Retina (tissue), 1 donor: ENCODE measurements around the gene TMEM221.

Experiments used
- DNase-seq: peaks from one replicate; pipeline ENCODE4 v3.0.0-alpha.2; 2016

TMEM221 gene

DNA sequence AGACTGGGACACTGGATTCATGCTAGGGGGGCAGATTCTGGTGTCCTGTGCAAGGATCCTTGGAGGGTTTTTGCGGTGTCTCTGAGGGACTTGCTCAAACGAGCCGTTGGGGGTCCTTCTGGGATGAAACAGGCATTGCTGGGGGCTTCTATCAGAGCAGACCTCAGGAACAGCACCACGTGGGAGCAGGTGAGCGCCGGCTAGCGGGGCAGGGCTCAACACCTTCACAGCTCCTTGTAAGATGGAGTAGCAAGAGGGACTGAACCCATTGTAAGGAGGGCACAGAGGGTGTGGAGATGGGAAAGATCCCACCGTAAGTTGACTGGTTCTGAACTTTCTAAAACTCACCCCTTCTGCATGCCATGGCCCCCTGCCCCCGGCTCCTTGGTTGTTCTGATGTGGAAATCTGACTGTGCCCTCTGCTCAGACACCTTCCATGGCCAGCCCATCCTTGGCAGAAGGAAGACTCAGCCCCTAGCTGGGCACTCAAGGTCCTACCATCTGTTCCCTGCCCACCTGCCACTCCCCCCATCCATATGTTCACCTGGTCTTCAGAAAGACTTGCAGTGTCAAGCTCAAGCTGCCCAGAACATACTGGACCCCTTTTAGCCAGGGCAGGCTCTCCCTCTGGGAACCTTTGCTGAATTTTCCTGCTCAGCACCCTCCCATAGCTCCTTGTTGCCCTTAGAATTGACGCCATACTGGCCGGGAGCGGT, 23.1 kb upstream of the TMEM221 start:
- DNase-seq, result no peak

- peak; percentile 97 for DNase-seq
Observed at GRCh38 chr19:17470068-17470841, 21.8 kb upstream of the TMEM221 start, which contains the start of gene SLC27A1. Gene SLC27A1 (plus strand): TSS chr19:17470524. CDS start chr19:17470541, 17 bp downstream.

DNA sequence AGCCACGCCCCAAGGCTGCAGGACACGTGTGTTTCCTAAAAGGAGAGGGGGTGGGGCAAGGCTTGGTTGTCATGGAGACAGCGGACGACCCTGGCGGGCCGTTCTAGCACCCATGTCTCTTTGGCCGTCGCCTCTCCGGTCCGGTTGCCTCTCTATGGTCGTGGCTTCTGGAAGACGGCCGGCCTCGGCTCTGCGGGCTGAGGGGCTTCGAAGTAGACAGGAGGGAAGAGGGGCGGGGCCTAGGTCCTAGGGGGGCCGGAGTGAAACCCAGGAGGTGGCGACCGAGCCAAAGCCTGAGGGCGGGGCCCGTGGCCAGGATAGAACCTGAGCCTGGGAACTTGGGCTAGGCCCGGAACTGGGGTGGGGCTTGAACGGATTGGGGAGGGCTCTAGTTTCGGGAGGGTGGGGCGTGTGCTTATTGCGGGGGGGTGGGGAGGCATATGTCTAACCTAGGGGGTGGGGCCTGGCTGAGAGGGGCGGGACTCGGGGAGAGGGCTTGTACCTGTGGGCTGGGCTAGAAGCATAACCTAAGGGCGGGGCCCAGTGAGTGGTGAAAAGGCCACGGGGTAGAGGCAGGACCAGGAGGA, 21.1 kb upstream of the TMEM221 start:
- DNase-seq, result peak; percentile 86

DNA sequence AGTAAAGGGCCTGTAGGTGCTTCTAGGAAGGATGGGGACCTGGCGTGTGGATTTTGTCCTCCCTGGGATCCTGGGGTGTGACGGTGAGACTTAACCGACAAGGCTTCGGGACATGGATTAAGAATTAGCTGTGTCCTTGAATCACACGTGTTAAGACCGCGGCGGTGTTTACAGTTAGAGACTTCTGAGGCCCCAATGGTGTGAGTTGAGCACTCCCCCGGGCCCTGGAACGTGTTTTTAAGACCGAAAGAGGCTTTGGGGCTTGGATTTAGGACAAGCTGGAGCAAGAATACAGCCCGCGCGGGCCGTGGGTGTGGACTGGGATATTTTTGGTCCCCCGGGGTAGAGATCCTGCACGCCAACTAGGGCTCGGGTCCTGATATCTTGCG, 20.6 kb upstream of the TMEM221 start:
- DNase-seq, result no peak

GRCh38 chr19:17468302-17469091, 20.0 kb upstream of the TMEM221 start:
- no peak for DNase-seq

DNA sequence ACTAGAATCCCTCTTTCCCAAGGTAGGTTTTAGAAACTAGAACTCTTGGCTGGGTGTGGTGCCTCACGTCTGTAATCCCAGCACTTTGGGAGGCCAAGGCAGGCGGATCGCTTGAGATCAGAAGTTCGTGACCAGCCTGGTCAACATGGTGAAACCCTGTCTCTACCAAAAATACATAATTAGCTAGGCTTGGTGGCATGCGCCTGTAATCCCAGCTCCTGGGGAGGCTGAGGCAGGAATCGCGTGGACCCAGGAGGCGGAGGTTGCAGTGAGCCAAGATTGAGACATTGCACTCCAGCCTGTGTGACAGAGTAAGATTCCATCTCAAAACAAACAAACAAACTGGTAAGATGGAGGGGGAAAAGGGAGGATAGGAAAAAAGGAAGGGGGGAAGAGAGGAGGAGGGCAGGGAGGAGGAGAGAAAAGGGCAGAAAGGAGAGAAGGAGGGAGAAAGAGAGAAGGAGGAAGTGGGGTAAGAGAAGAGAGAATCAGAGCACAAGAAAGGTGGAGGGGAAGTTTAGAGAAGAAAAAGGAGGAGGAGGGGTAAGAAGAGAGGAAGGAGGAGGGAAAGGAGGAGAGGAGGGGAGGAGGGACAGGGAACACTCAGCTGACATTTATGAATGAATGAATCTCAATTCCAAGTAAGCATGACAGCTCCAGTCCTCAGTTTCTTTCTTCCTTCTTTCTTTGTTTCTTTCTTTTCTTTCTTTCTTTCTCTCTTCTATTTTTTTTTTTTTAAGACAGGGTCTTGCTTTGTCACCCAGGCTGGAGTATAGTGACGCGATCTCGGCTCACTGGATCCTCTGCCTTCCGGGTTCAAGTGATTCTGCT, 19.2 kb upstream of the TMEM221 start:
- no peak for DNase-seq

DNA sequence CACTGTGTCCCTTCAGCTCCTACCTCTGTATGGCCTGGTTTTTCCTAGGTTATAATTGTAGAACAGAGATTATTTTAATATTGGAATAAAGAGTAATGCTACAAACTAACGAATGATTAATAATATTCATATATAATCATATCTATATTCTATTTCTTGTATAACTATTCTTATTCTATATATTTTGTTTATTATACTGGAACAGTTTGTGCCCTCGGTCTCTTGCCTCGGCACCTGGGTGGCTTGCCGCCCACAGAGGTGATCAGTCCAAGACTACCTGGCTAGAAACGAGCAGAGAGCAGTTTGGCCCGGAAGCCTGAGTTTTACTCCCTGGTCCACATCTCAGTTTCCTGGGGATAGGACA, 18.0 kb upstream of the TMEM221 start:
- DNase-seq, result no peak

GRCh38 chr19:17460372-17461230, 12.1 kb upstream of the TMEM221 start, which contains the start of gene NXNL1:
Gene NXNL1 (minus strand): TSS chr19:17460926. CDS start chr19:17460869, 57 bp downstream.
- DNase-seq, result no peak

DNA sequence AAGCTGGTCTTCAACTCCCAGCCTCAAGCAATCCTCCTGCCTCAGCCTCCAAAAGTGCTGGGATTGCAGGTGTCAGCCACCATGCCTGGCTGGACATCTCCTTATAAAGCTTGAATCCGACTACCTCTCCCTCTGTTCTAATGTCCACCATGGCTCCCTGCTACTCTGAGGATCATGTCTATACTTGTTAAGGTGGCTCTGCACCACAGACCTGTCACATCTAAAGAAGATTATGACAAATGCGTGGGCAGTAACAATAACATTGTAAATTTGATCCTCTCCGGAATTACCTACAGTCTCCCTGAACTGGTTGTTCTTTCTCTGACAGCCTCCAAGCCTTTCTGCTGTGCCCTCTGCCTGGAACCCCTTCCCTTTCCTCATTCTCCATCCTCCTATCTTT, 10.5 kb upstream of the TMEM221 start:
- DNase-seq, result no peak

DNA sequence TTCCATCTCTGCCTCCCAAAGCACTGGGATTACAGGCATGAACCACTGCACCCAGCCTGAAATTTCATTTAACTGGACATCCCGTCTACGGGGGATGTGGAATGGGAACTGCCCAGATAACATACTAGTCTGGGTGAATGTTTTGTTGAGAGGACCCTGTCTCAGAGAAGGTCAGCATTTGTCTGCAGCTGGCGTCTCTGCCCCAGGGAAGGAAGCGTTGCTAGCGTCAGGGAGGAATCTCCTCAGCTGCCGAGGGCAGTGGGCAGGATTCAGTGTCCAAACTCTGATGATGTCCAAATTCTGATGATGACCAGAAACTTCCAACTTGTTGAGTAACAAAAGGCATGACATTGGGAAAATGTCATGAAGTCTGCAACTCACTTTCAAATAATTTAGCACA, 9.1 kb upstream of the TMEM221 start:
- no peak for DNase-seq

DNA sequence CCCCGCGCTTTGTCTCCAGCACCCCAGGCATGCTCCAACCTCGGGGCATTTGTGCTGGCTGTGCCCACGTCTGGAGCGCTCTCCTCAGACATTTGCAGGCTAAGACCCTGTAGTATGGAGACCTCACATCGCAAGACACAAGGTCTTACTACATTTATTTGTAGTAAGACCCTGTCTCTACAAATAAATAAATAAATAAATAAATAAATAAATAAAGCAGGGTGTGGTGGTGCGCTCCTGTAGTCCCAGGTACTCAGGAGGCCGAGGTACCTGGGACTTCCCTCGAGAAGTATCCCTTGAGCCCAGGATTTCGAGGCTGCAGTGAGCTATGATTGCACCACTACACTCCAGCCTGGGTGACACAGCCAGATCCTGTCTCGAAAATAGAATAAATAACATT, 7.7 kb upstream of the TMEM221 start:
- DNase-seq, result no peak

GRCh38 chr19:17455308-17456123, 7.0 kb upstream of the TMEM221 start:
- peak; percentile 48 for DNase-seq

DNA sequence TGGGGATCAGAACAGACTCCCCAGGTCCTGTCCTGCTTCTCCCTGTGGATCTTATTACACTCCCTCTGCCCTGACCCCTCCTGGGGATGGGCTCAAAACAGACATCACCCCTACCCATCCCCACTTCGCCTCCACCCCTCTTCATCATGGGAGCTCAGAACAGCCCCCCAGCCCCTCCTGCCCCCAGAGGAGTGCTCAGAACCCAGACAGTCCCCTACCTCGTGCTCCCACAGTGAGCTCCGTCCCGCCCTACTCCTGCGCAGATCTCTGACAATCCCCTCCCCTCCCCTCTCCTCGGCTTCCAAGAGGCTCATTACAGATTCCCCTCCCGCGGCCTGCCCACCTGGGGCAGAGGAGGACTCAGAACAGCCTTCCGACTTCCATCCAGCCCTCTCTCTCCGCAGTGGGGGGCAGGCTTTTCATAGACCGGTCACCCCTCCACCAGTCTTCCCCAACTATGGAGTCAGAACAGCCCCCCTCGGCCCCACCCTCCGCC, 6.2 kb upstream of the TMEM221 start:
- no peak for DNase-seq

- no peak for DNase-seq
Observed at GRCh38 chr19:17451820-17452219, 3.4 kb upstream of the TMEM221 start.

- no peak for DNase-seq
Observed at GRCh38 chr19:17450264-17451075, 2.0 kb upstream of the TMEM221 start.

GRCh38 chr19:17447704-17448130, 751 bp downstream of the TMEM221 start:
- no peak for DNase-seq

DNA sequence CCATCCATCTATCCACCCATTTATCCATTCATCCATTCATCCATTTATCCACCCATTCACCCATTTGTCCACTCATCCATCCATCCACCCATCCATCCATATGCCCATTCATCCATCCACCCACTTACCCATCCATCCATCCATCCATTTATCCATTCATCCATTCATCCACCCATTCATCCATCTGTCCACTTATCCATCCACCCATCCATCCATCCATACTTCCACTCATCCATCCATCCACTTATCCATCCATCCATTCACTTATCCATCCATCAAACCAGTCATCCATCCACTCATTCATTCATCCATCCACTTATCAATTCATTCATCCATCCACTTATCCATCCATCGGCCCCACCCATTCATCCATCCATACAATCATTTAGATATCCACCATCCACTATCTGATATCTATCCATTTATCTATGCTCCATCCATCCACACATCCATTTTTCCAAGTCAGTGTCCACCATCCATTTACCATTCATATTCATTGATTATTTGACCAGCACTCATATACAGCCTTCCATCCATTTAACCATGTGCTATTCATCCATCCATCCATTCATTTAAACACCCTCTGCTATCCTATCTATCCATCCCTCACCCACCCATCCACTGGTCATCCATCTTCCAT, 2.8 kb downstream of the TMEM221 start:
- no peak for DNase-seq

GRCh38 chr19:17441241-17442021, 7.0 kb downstream of the TMEM221 start:
- DNase-seq, result peak; percentile 42
